Measurements from ENCODE around the gene ZNHIT2. TPM values are rescaled to one million over a fixed set of nuclear protein-coding genes. Genes with fewer than 3 reads are reported as not detected.

ZNHIT2 gene
- total RNA-seq, 1 donor from 2014 or later = 11.5 TPM

GRCh38 chr11:65134952-65135632 lies 17.6 kb upstream of the ZNHIT2 start:
- peak; percentile 92 for DNase-seq (ENCODE audit: low spot score)

DNA sequence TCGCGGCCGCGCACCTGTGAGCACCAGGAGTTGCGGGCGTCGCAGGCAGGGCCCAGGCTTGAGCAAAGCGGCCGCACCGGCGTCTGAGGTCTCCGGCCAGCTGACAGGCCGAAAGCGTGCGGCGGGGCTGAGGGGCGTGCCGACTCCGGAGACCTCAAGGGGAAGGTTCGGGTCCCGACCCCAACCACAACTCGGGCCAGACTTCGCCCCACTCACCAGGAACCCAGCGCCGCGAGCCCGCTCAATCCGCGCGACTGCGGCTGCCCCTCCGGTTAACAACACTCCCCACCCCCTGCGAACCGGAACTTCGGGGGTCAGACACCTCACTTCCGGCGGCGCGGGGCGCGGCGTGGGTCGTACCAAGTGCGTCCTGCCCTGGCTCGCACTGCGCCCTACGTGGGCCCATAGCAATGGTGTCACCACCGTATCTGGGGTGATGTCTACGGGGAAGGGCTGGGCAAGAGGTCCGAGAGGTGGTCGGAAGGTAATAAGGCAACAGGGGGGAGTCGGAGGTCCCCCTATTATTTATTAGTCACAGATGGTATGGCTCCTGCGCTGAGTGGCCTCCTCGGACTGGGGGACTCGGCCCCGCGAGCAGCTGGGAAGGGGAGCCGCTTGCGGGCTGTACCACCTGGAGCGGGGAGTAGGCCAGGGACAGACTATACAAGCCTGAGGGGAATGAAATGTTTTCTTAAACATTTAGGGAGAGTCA lies 16.9 kb upstream of the ZNHIT2 start, which contains the start of gene SYVN1:
Gene SYVN1, minus strand, starts transcription at position 280 of the 712 bp plus-strand sequence. CDS start 918 bp downstream, outside the sequence.
- DNase-seq (ENCODE audit: low spot score) = peak; percentile 97

- no peak for DNase-seq (ENCODE audit: low spot score)
Measured at GRCh38 chr11:65133724-65134123, 16.2 kb upstream of the ZNHIT2 start.

DNA sequence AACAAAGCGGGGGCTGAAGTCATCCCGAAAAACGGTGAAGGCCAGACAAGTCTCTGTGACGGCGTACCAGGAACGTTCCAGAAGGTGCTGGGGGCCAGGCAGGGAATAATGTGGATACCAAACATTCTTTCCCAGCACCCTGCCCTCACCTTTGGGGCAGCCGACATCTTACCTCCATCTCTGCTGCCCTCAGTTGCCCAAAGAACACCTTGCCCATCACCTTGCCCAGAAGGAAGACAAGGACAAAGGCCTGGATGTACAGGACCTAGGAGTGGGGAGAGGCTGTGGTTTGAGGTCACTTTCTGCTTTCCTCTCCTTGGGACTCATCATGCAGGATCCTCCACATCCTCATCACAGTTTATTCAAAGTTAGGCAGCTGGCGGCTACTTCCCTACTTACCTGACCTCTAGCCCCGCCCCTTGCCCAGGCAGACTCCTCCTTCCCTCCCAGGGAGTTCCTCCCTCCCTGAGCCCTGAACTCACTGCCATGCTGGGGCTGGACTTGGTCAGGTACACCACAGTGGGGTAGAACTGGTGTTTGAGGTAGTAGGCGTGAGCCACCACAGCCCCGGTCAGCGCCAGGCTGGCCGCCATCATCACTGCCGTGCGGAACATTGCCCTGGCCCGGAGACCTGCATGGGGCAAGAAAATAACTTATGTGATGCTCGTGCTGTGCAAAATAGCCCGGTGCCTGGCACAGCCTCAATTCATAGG lies 15.6 kb upstream of the ZNHIT2 start:
- DNase-seq (ENCODE audit: low spot score) = no peak

- no peak for DNase-seq (ENCODE audit: low spot score)
Measured at GRCh38 chr11:65132238-65132987, 14.9 kb upstream of the ZNHIT2 start.

DNA sequence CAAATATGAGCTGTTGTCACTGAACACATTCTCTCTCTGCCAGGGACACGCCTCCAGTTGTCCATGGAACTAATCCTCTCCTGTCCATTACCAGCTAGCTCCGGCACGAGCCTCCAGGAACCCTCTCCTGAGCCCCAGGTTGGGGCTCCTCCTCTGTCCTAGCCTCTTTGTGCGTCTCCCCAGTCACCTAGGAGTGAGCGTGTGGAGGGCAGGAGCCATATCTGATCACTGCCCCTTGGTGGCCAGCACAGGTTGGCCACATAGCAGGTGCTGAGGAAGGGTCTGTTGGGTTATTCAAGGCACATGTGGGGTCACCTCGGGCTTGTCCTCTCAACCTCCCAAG lies 14.4 kb upstream of the ZNHIT2 start:
- DNase-seq (ENCODE audit: low spot score) = no peak

DNA sequence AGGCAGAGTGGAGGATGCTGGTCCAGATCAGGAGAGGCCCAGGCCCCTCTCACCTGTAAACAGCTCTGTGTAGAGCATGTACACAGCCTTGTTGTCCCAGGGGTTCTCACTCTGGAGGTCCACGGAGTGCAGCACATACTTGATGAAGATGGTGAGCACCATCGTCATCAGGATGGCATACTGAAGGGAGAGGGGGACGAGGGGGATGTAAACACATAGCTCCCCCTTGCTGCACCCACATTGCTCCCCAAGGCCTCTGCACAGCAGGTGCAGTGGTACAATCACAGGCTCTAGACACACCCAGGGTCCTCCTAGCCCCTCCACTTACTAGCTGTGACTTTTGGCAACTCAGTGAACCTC lies 13.9 kb upstream of the ZNHIT2 start:
- no peak for DNase-seq (ENCODE audit: low spot score)

DNA sequence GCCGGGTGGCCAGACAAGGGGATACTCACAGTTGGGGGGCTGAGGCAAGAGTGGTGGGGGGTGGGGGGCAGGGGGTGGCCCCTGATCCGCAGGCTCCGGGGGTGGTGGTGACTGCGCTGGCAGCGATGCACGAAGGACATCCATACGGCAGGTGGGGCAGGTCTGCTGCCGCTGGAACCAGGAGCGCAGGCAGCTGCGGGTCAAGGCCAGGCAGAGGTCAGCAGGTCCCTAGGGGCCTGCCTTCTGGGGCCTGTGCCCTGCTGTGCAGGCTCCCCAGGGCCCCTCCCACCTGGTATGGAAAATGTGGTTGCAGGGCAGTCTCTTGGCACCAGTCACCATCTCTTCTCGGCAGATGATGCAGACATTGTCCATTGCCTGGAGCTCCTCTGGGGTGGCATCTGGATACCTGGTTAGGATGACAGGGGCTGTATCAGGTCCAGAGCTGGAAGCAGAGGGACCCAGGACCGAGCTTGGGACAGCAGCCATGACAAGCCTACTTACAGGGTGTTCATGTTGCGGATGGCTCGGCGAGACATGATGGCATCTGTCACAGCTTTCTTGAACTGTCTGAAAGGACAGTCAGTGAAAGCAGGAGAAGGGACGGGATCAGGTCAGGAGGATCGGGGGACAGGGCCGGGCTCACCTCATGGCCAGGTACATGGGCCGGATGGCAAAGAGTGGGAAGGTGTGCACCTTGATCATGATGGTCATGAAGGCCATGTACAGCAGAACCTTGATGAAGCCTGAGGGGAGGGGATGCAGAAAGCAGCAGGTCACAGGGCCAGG lies 13.3 kb upstream of the ZNHIT2 start:
- DNase-seq (ENCODE audit: low spot score) = no peak

- no peak for DNase-seq (ENCODE audit: low spot score)
Measured at GRCh38 chr11:65129649-65130441, 12.3 kb upstream of the ZNHIT2 start.

DNA sequence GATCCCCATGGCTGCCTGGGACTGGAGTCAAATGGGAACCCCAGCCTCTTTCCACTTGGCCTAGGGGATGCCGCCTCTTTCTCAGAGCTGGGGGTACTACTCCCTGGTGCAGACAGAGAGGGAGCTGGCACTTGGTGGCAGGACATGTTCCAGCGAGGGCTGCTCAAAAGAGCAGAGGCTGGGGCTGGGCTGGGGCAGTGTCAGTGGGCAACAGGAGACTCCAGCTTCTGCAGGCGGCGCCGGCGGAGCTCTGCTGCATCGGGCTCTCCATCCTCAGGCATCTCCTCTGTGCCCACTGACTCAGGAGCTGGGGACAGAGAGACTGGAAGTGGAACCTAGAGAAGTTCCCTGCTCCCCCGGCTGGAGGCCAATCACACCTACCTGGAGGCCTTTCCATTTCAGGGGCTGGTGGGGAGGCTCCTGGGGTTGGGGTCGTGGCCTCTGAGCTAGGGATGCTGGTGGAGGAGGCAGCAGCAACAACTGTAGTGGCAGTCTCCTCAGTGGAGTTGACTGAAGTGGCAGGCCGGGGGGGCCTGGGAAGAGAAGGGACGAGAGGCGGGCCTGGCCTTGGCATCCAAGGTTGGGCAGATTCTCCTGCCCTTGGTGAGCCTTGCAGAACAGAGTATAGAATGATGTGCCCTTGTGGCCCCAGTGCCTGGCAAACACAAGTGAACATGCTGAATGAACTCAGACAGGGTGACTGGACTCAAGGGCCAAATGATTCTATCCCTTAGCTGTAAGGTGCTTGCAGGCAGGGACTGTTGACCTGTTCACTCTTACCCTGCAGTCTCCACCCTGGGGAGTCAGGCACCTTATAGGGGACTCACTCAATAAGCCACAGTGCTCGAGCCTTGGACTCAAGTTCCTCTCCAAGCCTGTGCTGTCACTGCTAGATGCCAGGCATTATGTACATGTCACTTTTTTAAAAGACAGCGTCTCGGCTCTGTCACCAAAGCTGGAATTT lies 11.0 kb upstream of the ZNHIT2 start:
- no peak for DNase-seq (ENCODE audit: low spot score)

- no peak for DNase-seq (ENCODE audit: low spot score)
Measured at GRCh38 chr11:65127473-65128181, 10.1 kb upstream of the ZNHIT2 start.

DNA sequence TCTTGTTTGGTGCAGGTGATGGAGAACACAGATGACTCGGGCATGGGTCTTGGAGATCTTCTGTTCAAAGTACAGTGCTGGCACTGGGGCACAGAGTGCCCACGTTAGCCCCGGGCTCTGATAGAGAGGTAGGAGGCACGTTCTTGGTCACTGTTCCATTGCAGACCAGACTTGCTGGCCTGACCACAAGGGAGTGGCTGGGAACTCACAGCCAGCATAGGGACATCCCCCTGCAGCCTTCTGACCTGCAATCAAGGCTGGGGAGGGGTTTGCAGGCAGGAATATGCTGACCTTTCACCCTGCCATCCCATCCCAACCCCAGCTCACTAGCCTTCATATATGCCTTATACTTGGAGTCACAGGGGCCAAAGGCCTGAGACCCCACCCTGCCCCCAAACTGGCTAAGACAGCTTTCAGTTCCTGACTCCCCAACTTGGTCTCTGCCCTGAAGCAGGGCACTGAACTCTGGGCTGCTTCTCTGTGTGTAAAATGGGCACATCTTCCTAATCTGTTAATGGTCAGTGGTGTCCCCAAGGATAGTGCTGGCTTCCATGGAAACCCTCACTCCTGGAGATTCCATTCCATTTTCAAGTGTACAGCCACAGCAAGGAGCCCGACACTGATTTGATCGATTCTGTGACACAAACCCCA lies 9.2 kb upstream of the ZNHIT2 start:
- no peak for DNase-seq (ENCODE audit: low spot score)

GRCh38 chr11:65125197-65126056 lies 7.9 kb upstream of the ZNHIT2 start:
- peak; percentile 16 for DNase-seq (ENCODE audit: low spot score)

DNA sequence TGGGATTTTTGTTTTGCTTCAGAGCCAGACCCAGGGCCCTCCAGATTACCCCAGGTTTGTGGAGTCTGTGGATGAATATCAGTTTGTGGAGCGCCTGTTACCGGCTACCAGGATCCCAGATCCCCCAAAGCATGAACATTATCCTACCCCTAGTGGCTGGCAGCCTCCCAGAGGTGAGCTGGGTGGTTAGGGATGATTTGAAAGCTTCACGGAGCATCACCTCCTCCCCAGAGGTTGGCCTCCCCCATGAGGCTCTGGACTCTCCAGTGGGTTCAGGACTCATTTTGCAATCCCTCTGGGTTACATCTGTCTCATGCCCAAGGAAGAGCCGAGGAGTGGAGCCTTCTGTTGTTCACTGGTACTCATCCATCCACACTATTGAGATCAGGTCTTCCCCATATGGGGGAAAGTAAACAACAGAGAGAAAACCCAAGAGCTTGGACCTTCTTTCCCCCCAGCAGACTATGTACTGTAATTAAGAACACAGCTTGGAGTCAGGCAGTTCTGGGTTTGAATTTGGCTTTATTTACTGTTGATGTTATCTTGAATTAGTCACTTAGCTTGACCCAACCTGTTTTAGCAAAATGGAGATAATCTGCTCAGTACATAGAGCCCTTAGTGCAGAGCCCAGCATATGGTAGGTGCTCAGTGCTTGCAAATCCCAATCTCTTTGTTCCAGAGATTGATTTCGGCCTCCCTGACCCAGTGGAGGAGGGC lies 7.1 kb upstream of the ZNHIT2 start:
- peak; percentile 18 for DNase-seq (ENCODE audit: low spot score)

- peak; percentile 98 for DNase-seq (ENCODE audit: low spot score)
Measured at GRCh38 chr11:65121865-65122696, 4.6 kb upstream of the ZNHIT2 start, which contains the start of the genes FAU and MRPL49. FAU (minus strand) TSS chr11:65122134; CDS start chr11:65121813, 321 bp downstream. MRPL49 (plus strand) TSS chr11:65122321; CDS start chr11:65122347, 26 bp downstream.
